ENCODE measurements around the gene PAIP2. TPM values are rescaled to one million over a fixed set of nuclear protein-coding genes. Genes with fewer than 3 reads are reported as not detected.

PAIP2 gene
- total RNA-seq, 1 experiment from 2014 or later = 108 TPM

DNA sequence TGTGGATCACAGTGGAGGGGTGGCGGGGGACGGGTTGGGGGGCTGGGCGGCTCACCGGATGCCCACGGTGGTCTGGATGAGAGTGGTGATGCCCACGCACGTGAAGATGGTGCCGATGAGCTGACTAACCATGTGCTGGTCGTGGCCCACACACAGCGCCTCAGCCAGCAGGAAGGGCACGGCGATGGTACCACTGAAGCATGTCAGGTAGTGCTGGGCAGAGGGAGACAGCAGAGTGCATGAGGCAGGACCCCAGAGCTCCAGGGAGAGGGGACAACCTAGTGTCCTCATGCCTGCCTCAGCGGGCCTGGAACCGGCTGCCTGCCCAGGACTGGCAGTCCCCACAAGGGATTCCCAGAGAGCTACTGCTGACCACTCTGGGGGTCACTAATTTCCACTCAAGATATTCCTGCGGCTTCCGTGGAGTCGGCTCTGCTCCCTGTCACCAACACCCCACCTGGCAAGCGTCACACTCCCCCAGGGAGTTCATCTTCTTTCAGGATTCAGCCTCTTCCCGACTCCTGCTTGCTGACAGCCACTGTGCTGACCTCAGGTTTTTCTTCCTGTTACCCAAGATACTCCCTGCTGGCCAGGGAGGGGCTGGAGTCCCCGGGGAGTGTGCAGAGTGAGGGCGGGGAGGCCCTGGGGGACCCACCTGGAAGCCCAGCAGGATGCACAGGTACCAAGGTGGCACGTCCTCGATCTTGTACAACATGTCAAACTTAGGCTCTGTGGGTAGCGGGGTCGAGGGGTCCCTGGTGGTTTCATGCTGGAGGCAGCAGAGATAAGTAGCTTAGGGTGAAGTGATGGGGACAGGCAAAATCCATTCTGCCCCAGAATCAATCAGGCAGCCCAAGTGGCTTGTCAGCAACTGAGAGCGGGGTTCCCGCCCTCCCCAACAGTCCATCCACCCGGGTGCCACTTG, 40.4 kb downstream of the PAIP2 start:
- no peaks in the 10 kb centered on the region for H3K27me3 ChIP-seq (ENCODE audit: insufficient read depth, low read length)
- ATAC-seq (no peak), DNase-seq (ENCODE audit: low read depth, low spot score) (no peak)
- CTCF ChIA-PET = no interaction called here
- BruUV-seq (replicated peaks) = no TSS peak
- H3K4me1 ChIP-seq (ENCODE audit: control insufficient read depth in 1 of 2, insufficient read depth in 2 of 2, low read length in 2 of 2) = peaks cover 0 to 9% of the 10 kb centered on the region in 2 experiments; a peak in 1 of 4 replicates
- H4K20me1 ChIP-seq (ENCODE audit: insufficient read depth) = no peaks in the 10 kb centered on the region
- H3K9ac ChIP-seq (ENCODE audit: low read length) = no peak overlapping the region
- TF ChIP-seq EGR1 (IDR thresholded peaks at IDR 0.05; ENCODE audit: low read depth) = no peak
- no peak for TF ChIP-seq MAX (IDR thresholded peaks at IDR 0.05)
- TF ChIP-seq TCF7L2 (IDR thresholded peaks at IDR 0.05; ENCODE audit: borderline replicate concordance, extremely low read depth, insufficient read depth, insufficient read length) = no peak
- TF ChIP-seq, protein P1, sequence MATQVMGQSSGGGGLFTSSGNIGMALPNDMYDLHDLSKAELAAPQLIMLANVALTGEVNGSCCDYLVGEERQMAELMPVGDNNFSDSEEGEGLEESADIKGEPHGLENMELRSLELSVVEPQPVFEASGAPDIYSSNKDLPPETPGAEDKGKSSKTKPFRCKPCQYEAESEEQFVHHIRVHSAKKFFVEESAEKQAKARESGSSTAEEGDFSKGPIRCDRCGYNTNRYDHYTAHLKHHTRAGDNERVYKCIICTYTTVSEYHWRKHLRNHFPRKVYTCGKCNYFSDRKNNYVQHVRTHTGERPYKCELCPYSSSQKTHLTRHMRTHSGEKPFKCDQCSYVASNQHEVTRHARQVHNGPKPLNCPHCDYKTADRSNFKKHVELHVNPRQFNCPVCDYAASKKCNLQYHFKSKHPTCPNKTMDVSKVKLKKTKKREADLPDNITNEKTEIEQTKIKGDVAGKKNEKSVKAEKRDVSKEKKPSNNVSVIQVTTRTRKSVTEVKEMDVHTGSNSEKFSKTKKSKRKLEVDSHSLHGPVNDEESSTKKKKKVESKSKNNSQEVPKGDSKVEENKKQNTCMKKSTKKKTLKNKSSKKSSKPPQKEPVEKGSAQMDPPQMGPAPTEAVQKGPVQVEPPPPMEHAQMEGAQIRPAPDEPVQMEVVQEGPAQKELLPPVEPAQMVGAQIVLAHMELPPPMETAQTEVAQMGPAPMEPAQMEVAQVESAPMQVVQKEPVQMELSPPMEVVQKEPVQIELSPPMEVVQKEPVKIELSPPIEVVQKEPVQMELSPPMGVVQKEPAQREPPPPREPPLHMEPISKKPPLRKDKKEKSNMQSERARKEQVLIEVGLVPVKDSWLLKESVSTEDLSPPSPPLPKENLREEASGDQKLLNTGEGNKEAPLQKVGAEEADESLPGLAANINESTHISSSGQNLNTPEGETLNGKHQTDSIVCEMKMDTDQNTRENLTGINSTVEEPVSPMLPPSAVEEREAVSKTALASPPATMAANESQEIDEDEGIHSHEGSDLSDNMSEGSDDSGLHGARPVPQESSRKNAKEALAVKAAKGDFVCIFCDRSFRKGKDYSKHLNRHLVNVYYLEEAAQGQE (IDR thresholded peaks at IDR 0.05; ENCODE audit: low read depth) = no peak
- no peak for TF ChIP-seq CEBPB (IDR thresholded peaks at IDR 0.05; ENCODE audit: low read depth)
- TF ChIP-seq EZH2 (IDR thresholded peaks at IDR 0.05) = no peak
- TF ChIP-seq ZBTB33 (IDR thresholded peaks at IDR 0.05; ENCODE audit: extremely low read depth, insufficient replicate concordance, low read length) = no peak
- H3K4me3 ChIP-seq (replicated peaks in 1 of 2; ENCODE audit: low read depth in 1 of 2, low read length in 2 of 2) = no peak overlapping the region
- H2AFZ ChIP-seq (ENCODE audit: low read depth, low read length, poor library complexity, severe bottlenecking) = no peak overlapping the region
- H3K9me3 ChIP-seq (ENCODE audit: control insufficient read depth in 1 of 2, insufficient read depth in 1 of 2, low read depth in 1 of 2, low read length in 2 of 2) = no peaks in the 10 kb centered on the region
- H3K27ac ChIP-seq (ENCODE audit: low read depth, low read length) = no peak overlapping the region
- H3K36me3 ChIP-seq (ENCODE audit: control insufficient read depth in 1 of 2, insufficient read depth in 2 of 2, low read length in 2 of 2) = no peaks in the 10 kb centered on the region
- H3K9me2 ChIP-seq (ENCODE audit: insufficient read depth) = no peaks in the 10 kb centered on the region
- intact Hi-C loops (cut with micrococcal nuclease) = no loop called here
- POLR2A ChIA-PET = no interaction called here
- no peaks in the 10 kb centered on the region for H3K79me2 ChIP-seq (ENCODE audit: insufficient read depth, low read length)
- H3K4me2 ChIP-seq (ENCODE audit: low read length) = no peak overlapping the region
- RAD21 ChIA-PET (ENCODE audit: low non-redundant PET in 1 of 2, low total read pairs in 2 of 2, uncharacterized antibody in 2 of 2, unreplicated experiment in 2 of 2) = no interaction called here

Measured in HCT116 (cell line).